ENCODE data around the gene TPP1. TPM values are rescaled to one million over a fixed set of nuclear protein-coding genes. Genes with fewer than 3 reads are reported as not detected.

TPP1 gene
- total and polyA plus RNA-seq, 2 of the 13 experiments (the other 11 are each of a cell fraction or from before 2014, with no cell fraction given) = 13.9 to 74.6 TPM

DNA sequence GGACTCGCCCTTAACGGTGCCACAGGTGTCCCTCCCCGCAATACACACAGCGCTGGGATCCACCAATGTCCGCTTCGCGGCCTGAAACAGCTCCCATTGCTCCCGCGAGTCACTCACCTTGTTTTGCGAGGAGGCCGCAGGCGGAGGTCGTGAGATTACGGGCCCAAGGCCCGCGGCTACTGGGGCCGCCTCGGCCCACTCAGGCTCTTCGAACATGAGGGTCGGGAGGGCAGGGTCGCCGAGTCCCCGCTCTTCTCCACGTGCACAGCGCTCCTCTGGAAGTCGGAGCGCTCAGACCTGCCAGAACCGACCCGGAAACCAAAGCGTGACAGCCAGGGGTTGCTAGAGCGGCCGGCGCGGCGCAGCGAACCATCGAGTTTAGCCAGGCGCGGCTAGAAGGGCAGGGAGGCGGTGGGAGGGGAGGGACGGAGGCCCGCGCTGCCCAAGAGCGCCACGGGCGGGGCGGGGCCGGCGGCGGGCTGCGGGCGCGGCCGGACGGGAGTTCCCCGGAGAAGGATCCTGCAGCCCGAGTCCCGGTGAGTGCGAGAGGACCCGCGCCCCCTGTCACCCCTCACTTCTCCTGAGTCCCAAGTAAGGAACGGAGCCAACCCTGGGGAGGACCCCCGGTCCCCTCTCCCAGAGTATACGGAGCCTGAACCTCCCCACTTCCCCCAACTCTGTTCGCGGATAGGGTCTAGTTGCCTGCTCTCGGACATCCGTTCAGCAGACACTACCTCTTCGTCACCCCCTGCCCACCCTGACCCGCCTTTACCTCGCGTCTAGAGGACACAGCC is 15.7 kb downstream of the TPP1 start, which contains the start of the genes ILK and RRP8 (continued):
- TF ChIP-seq, protein P1, sequence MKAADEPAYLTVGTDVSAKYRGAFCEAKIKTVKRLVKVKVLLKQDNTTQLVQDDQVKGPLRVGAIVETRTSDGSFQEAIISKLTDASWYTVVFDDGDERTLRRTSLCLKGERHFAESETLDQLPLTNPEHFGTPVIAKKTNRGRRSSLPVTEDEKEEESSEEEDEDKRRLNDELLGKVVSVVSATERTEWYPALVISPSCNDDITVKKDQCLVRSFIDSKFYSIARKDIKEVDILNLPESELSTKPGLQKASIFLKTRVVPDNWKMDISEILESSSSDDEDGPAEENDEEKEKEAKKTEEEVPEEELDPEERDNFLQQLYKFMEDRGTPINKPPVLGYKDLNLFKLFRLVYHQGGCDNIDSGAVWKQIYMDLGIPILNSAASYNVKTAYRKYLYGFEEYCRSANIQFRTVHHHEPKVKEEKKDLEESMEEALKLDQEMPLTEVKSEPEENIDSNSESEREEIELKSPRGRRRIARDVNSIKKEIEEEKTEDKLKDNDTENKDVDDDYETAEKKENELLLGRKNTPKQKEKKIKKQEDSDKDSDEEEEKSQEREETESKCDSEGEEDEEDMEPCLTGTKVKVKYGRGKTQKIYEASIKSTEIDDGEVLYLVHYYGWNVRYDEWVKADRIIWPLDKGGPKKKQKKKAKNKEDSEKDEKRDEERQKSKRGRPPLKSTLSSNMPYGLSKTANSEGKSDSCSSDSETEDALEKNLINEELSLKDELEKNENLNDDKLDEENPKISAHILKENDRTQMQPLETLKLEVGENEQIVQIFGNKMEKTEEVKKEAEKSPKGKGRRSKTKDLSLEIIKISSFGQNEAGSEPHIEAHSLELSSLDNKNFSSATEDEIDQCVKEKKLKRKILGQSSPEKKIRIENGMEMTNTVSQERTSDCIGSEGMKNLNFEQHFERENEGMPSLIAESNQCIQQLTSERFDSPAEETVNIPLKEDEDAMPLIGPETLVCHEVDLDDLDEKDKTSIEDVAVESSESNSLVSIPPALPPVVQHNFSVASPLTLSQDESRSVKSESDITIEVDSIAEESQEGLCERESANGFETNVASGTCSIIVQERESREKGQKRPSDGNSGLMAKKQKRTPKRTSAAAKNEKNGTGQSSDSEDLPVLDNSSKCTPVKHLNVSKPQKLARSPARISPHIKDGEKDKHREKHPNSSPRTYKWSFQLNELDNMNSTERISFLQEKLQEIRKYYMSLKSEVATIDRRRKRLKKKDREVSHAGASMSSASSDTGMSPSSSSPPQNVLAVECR (CRISPR knock-in tag; IDR thresholded peaks at IDR 0.05; ENCODE audit: borderline replicate concordance) = peak; percentile 99
- peak; percentile 43; the same call in 1 of the 2 replicates for TF ChIP-seq ISL2 (CRISPR knock-in tag; IDR thresholded peaks at IDR 0.05)
- TF ChIP-seq, protein P2, sequence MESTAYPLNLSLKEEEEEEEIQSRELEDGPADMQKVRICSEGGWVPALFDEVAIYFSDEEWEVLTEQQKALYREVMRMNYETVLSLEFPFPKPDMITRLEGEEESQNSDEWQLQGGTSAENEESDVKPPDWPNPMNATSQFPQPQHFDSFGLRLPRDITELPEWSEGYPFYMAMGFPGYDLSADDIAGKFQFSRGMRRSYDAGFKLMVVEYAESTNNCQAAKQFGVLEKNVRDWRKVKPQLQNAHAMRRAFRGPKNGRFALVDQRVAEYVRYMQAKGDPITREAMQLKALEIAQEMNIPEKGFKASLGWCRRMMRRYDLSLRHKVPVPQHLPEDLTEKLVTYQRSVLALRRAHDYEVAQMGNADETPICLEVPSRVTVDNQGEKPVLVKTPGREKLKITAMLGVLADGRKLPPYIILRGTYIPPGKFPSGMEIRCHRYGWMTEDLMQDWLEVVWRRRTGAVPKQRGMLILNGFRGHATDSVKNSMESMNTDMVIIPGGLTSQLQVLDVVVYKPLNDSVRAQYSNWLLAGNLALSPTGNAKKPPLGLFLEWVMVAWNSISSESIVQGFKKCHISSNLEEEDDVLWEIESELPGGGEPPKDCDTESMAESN (CRISPR knock-in tag; conservative IDR thresholded peaks at IDR 0.05) = peak; percentile 95
- TF ChIP-seq ELF4 (CRISPR knock-in tag; IDR thresholded peaks at IDR 0.05; ENCODE audit: borderline replicate concordance) = peak; percentile 56; the same call in 1 of the 2 replicates
- TF ChIP-seq ZNF75D (CRISPR knock-in tag; IDR thresholded peaks at IDR 0.05; ENCODE audit: borderline replicate concordance) = no peak
- TF ChIP-seq ZBTB8A (CRISPR knock-in tag; IDR thresholded peaks at IDR 0.05; ENCODE audit: borderline replicate concordance, low read depth) = no peak; the same call in 1 of the 2 replicates
- peak; percentile 79; the same call in 1 of the 2 replicates for TF ChIP-seq JUND (CRISPR knock-in tag; IDR thresholded peaks at IDR 0.05)
- 0 out of 2 replicates have a peak, but pooled peaks have one; percentile 31 for TF ChIP-seq ERF (CRISPR knock-in tag; IDR thresholded peaks at IDR 0.05)
- TF ChIP-seq TAF1 (CRISPR knock-in tag; IDR thresholded peaks at IDR 0.05) = peak; percentile 85; the same call in 1 of the 2 replicates
- peak; percentile 51; the same call in 1 of the 2 replicates for TF ChIP-seq BCL6 (CRISPR knock-in tag; IDR thresholded peaks at IDR 0.05)
- TF ChIP-seq ARHGAP35 (CRISPR knock-in tag; IDR thresholded peaks at IDR 0.05; ENCODE audit: borderline replicate concordance) = 0 out of 2 replicates have a peak, but pooled peaks have one; percentile 50
- TF ChIP-seq ZNF354B (CRISPR knock-in tag; IDR thresholded peaks at IDR 0.05) = 0 out of 2 replicates have a peak, but pooled peaks have one; percentile 87
- TF ChIP-seq, protein P3, sequence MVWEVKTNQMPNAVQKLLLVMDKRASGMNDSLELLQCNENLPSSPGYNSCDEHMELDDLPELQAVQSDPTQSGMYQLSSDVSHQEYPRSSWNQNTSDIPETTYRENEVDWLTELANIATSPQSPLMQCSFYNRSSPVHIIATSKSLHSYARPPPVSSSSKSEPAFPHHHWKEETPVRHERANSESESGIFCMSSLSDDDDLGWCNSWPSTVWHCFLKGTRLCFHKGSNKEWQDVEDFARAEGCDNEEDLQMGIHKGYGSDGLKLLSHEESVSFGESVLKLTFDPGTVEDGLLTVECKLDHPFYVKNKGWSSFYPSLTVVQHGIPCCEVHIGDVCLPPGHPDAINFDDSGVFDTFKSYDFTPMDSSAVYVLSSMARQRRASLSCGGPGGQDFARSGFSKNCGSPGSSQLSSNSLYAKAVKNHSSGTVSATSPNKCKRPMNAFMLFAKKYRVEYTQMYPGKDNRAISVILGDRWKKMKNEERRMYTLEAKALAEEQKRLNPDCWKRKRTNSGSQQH (CRISPR knock-in tag; IDR thresholded peaks at IDR 0.05; ENCODE audit: low read depth) = peak; percentile 89; the same call in 1 of the 2 replicates
- peak; percentile 87 for TF ChIP-seq CBX1 (IDR thresholded peaks at IDR 0.05; ENCODE audit: low read depth)
- TF ChIP-seq, protein P4, sequence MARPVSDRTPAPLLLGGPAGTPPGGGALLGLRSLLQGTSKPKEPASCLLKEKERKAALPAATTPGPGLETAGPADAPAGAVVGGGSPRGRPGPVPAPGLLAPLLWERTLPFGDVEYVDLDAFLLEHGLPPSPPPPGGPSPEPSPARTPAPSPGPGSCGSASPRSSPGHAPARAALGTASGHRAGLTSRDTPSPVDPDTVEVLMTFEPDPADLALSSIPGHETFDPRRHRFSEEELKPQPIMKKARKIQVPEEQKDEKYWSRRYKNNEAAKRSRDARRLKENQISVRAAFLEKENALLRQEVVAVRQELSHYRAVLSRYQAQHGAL (CRISPR knock-in tag; IDR thresholded peaks at IDR 0.05; ENCODE audit: not compliant biosample characterization) = no peak

All from HepG2 (cell line).